Small intestine (tissue), 7 donors: ENCODE results near the gene RNU1-2. TPM values are rescaled to one million over a fixed set of nuclear protein-coding genes. Genes with fewer than 3 reads are reported as not detected.
"Not testable (repeated sequence)": the region's sequence is repeated elsewhere in the genome, so short reads cannot be mapped to it uniquely, and the experiment has no call there.

ENCODE experiments used
- DNase-seq, 2 donors: peaks; one replicate each; pipeline versions ENCODE4 v3.0.0 to v3.0.0-alpha.2; 2013
- FAIRE-seq: peaks from 2 replicates; lab custom pipeline; 2012; peaks lifted over from hg19 to GRCh38; lab: Jason Lieb, UNC
- H3K27ac ChIP-seq, 3 donors: one replicate each; pipeline ENCODE4 v1.5.1; 2013; ENCODE audit warnings: low read length in 2 of 3, mild to moderate bottlenecking in 2 of 3, control low read depth in 1 of 3, inconsistent platforms in 1 of 3, low read depth in 1 of 3, moderate library complexity in 1 of 3
- H3K27me3 ChIP-seq, 3 donors: one replicate each; pipeline ENCODE4 v1.6.1; 2013; ENCODE audit warnings: low read length in 3 of 3, inconsistent platforms in 1 of 3; ENCODE audit not compliant: control insufficient read depth in 3 of 3, insufficient read depth in 3 of 3
- H3K36me3 ChIP-seq, 3 donors: one replicate each; pipeline ENCODE4 v1.6.1; 2013; ENCODE audit warnings: low read length in 3 of 3, inconsistent platforms in 1 of 3, low read depth in 1 of 3, mild to moderate bottlenecking in 1 of 3, moderate library complexity in 1 of 3; ENCODE audit not compliant: control insufficient read depth in 3 of 3, insufficient read depth in 2 of 3
- H3K4me1 ChIP-seq, 3 donors: one replicate each; pipeline ENCODE4 v1.6.1; 2013; ENCODE audit warnings: low read length in 2 of 3, inconsistent platforms in 1 of 3, low read depth in 1 of 3, mild to moderate bottlenecking in 1 of 3, moderate library complexity in 1 of 3; ENCODE audit not compliant: control insufficient read depth in 3 of 3, insufficient read depth in 2 of 3
- H3K4me3 ChIP-seq, 3 donors: one replicate each; pipeline ENCODE4 v1.5.1; 2013; ENCODE audit warnings: low read length in 3 of 3, control low read depth in 1 of 3, inconsistent platforms in 1 of 3, low read depth in 1 of 3, mild to moderate bottlenecking in 1 of 3, moderate library complexity in 1 of 3
- H3K9me3 ChIP-seq, 2 donors: one replicate each; pipeline ENCODE4 v1.6.1; 2013; ENCODE audit warnings: low read depth in 1 of 2, low read length in 1 of 2; ENCODE audit not compliant: control insufficient read depth in 2 of 2, insufficient read depth in 1 of 2
- WGBS, 3 donors: extraction: QIAGEN DNeasy Blood & Tissue Kit; methylation state at CpG; one replicate each; pipeline ENCODE4 v1.1.7; 2013; 5-methylcytosine and 5-hydroxymethylcytosine counted together
- polyA plus RNA-seq, 4 donors: library from polyadenylated mRNA; stranded (reverse) in 3 of 4; unstranded in 1 of 4; fragments of 200-250 nt in 3 of 4; fragments of 120-200 nt in 1 of 4; gene quantifications; one replicate each; pipeline versions ENCODE4 v1.2.1 to v1.2.3, GENCODE V29; 2013
- donor health status: healthy with polysubstance abuse.
- donor health status: control.
- donor health status: control.
- donor health status: Bipolar disorder and iron deficiency.
- donor health status: healthy.

The RNU1-2 gene
- polyA plus RNA-seq, 4 donors: not detected

- H3K9me3 ChIP-seq, DNase-seq, H3K4me3 ChIP-seq, H3K4me1 ChIP-seq, H3K27ac ChIP-seq, H3K36me3 ChIP-seq, H3K27me3 ChIP-seq, FAIRE-seq: not testable (repeated sequence)
- WGBS, 3 donors: 85 to 88% (median 86%) methylated on average over 15 of the region's 15 CpGs
These were observed 23.3 kb downstream of the RNU1-2 start for GRCh38 chr1:16918936-16919665.

DNA sequence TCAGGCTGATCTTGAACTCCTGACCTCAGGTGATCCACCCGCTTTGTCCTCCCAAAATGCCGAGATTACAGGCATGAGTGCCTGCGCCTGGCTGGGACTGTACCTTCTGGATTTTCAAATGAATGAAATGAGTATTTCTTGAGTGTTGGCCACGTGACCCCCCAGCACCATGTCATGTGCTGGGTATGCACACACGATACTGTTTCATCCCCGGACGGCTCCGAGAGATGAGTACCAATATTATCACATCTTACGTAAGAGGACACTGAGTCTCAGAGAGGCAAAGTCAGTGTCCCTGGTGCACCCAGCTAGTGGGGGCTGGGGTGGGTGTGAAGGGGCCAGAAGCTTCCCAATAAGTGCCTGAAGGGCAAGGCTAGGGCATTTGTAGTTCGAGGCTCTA, 25.2 kb downstream of the RNU1-2 start:
- Histone ChIP-seq H3K27me3 (no peaks in the 10 kb centered on the region), H3K4me1 (peaks cover 0 to 9% (median 0%) of the 10 kb centered on the region in 3 donors), H3K36me3 (no peaks in the 10 kb centered on the region), H3K4me3 (no peak overlapping the region), H3K9me3 (no peaks in the 10 kb centered on the region), H3K27ac (no peak overlapping the region)
- DNase-seq (no peak), FAIRE-seq (no peak)
- 77 to 87% (median 81%) methylated on average over 10 of the region's 10 CpGs for WGBS, 3 donors

DNA sequence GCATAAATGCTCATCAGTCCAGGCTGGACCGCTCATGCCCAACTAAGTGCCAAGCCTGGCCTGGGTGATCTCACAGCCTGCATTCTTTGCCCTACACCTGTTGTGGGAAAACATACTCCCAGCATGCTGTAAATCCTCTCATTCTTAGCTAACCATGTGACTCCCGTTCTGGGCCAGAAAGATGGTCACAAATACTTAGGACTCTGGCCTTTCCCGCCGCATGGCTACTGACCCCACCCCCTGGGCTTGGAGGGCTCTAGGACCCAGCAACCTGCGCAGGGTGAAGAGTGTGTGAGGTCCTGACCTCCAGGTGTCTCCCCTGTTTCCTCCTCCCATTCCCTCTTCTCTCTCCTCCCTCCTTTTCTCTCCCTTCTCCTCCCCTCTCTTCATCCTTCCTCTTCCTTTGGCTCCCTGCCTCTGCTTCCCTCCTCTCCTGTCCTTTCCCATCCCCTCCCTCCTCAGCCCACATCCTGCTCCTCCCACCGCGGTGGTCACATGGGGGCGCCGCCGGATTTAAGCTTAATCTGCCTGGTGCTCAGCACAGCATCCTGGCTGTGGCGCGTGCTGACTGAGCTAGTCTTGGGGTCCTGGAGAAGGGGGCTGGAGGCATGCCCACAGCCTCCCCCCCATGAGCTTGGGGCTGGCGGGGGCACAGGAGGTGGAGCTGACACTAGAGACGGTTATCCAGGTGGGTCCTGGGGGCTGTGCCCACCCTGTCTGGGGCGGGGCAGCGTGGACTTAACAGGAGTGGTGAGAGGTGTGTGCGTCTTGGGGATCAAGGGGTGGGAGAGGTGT, 25.8 kb downstream of the RNU1-2 start, which contains the start of gene CROCC:
CROCC (plus strand) TSS at position 541 of the 795 bp plus-strand sequence; CDS start at position 629, 88 bp downstream.
- Histone ChIP-seq H3K27me3 (no peaks in the 10 kb centered on the region), H3K36me3 (no peaks in the 10 kb centered on the region), H3K4me1 (peaks cover 0 to 13% (median 0%) of the 10 kb centered on the region in 3 donors), H3K27ac (no peak within 1 kb of the TSS), H3K9me3 (no peaks in the 10 kb centered on the region), H3K4me3 (no peak within 1 kb of the TSS)
- WGBS, 3 donors: 25 to 44% (median 32%) methylated on average over 17 of the region's 17 CpGs
- DNase-seq: peak in 1 of 2 donors; percentile 63
- FAIRE-seq: no peak

GRCh38 chr1:16922466-16922865, 26.7 kb downstream of the RNU1-2 start:
- DNase-seq: no peak
- no peak for FAIRE-seq
- Histone ChIP-seq H3K9me3 (no peaks in the 10 kb centered on the region), H3K27me3 (no peaks in the 10 kb centered on the region), H3K36me3 (no peaks in the 10 kb centered on the region), H3K4me1 (peaks cover 0 to 13% (median 0%) of the 10 kb centered on the region in 3 donors), H3K4me3 (no peak overlapping the region), H3K27ac (no peak overlapping the region)
- WGBS, 3 donors: 88 to 92% (median 90%) methylated on average over 10 of the region's 10 CpGs

DNA sequence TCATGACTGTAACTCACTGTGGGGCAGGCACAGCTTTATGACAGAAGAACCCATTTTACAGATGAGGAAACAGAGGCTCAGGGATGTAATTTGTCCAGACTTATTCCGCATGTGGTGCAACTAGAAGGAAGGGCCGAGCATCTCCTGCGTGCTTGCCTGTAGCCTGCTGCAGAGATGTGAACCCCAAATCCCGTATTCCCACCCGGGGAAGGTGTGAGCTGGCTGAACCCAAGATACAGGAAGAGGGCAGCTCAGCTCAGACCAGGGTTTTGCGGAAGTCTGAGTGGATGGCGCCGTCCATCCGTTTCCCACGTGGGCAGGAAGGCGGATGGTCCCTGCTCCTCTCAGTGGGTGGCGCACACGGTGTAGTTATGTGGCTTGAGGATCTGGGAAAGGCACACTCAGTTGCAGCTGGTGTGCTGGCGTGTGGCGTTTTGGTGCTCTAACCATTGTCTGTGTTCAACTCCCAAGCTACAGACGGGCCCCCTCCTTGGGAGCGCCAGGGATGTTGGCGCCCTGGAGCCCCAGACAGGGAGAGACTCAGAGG, 27.2 kb downstream of the RNU1-2 start:
- Histone ChIP-seq H3K36me3 (no peaks in the 10 kb centered on the region), H3K9me3 (no peaks in the 10 kb centered on the region), H3K27ac (no peak overlapping the region), H3K4me1 (peaks cover 0 to 13% (median 0%) of the 10 kb centered on the region in 3 donors), H3K27me3 (no peaks in the 10 kb centered on the region), H3K4me3 (no peak overlapping the region)
- FAIRE-seq: no peak
- no peak for DNase-seq
- 78 to 90% (median 87%) methylated on average over 18 of the region's 18 CpGs for WGBS, 3 donors

GRCh38 chr1:16924216-16924918, 28.6 kb downstream of the RNU1-2 start:
- FAIRE-seq (no peak), DNase-seq (no peak)
- H3K4me1 ChIP-seq: peaks cover 0 to 13% (median 0%) of the 10 kb centered on the region in 3 donors
- H3K9me3 ChIP-seq: no peaks in the 10 kb centered on the region
- no peak overlapping the region for H3K4me3 ChIP-seq
- H3K36me3 ChIP-seq: no peaks in the 10 kb centered on the region
- 87 to 91% (median 90%) methylated on average over 23 of the region's 23 CpGs for WGBS, 3 donors
- H3K27me3 ChIP-seq: no peaks in the 10 kb centered on the region
- H3K27ac ChIP-seq: no peak overlapping the region

GRCh38 chr1:16924919-16925477, 29.2 kb downstream of the RNU1-2 start:
- no peak overlapping the region for H3K27ac ChIP-seq
- no peak overlapping the region for H3K4me3 ChIP-seq
- no peaks in the 10 kb centered on the region for H3K27me3 ChIP-seq
- 89 to 93% (median 91%) methylated on average over 13 of the region's 13 CpGs for WGBS, 3 donors
- H3K9me3 ChIP-seq: peaks cover 0 to under 1% of the 10 kb centered on the region in 2 donors
- DNase-seq: no peak
- H3K36me3 ChIP-seq: peaks cover 0 to 2% (median 0%) of the 10 kb centered on the region in 3 donors
- FAIRE-seq: no peak
- H3K4me1 ChIP-seq: peaks cover 0 to 13% (median 0%) of the 10 kb centered on the region in 3 donors
